CD14-positive monocyte (primary cell): ENCODE data around the gene HLA-DMB. TPM values are rescaled to one million over a fixed set of nuclear protein-coding genes. Genes with fewer than 3 reads are reported as not detected.

Experiments used
- DNase-seq, 3 donors: peaks; one replicate each; pipeline ENCODE4 v3.0.0-alpha.2; 2011 to 2022
- H2AFZ ChIP-seq: 2 replicates; pipeline ENCODE4 v1.6.0; 2012; ENCODE audit warnings: mild to moderate bottlenecking, low read depth, low read length, inconsistent platforms; ENCODE audit not compliant: insufficient read depth, poor library complexity, severe bottlenecking
- H3K27ac ChIP-seq, 2 donors: 1 replicate in 1 of 2; 2 replicates in 1 of 2; pipeline ENCODE4 v1.5.1; 2012 to 2013; ENCODE audit warnings: low read length in 2 of 2, control low read depth in 1 of 2, inconsistent platforms in 1 of 2, low read depth in 1 of 2, mild to moderate bottlenecking in 1 of 2
- H3K27me3 ChIP-seq, 2 donors: one replicate each; pipeline versions ENCODE4 v1.6.0 to v1.6.1; 2011 to 2013; ENCODE audit warnings: low read length in 2 of 2; ENCODE audit not compliant: control insufficient read depth in 2 of 2, insufficient read depth in 2 of 2
- H3K36me3 ChIP-seq, 2 donors: replicated peaks in 1 of 2; 1 replicate in 1 of 2; 2 replicates in 1 of 2; pipeline versions ENCODE4 v1.5.1 to v1.6.1; 2012 to 2013; ENCODE audit warnings: low read length in 2 of 2, control low read depth in 1 of 2, inconsistent platforms in 1 of 2, mild to moderate bottlenecking in 1 of 2; ENCODE audit not compliant: insufficient read depth in 2 of 2, control insufficient read depth in 1 of 2
- H3K4me1 ChIP-seq, 2 donors: 1 replicate in 1 of 2; 2 replicates in 1 of 2; pipeline versions ENCODE4 v1.5.1 to v1.6.1; 2012 to 2013; ENCODE audit warnings: low read length in 2 of 2, control low read depth in 1 of 2, inconsistent platforms in 1 of 2, mild to moderate bottlenecking in 1 of 2, moderate library complexity in 1 of 2; ENCODE audit not compliant: insufficient read depth in 2 of 2, control insufficient read depth in 1 of 2
- H3K4me2 ChIP-seq: replicated peaks from 2 replicates; pipeline ENCODE3; 2012; ENCODE audit warnings: low read length, moderate library complexity, mild to moderate bottlenecking; ENCODE audit not compliant: poor library complexity, severe bottlenecking; ENCODE audit errors: extremely low read depth
- H3K4me3 ChIP-seq, 3 experiments: fragments of 200-600 bp in 1 of 3; sonication (generic) in 1 of 3; replicated peaks in 1 of 3; 1 replicate in 2 of 3; 2 replicates in 1 of 3; pipeline ENCODE4 v1.5.1; 2011 to 2013; ENCODE audit warnings: low read length in 3 of 3, mild to moderate bottlenecking in 3 of 3, control low read depth in 2 of 3, low read depth in 2 of 3, inconsistent platforms in 1 of 3, moderate library complexity in 1 of 3
- H3K79me2 ChIP-seq: 2 replicates; pipeline ENCODE4 v1.6.0; 2012; ENCODE audit warnings: mild to moderate bottlenecking, control low read depth, inconsistent platforms, low read length, moderate library complexity; ENCODE audit not compliant: insufficient read depth
- H3K9ac ChIP-seq: 2 replicates; pipeline ENCODE4 v1.6.0; 2017; ENCODE audit warnings: low read length, mild to moderate bottlenecking; ENCODE audit not compliant: insufficient read depth, poor library complexity, severe bottlenecking
- H3K9me3 ChIP-seq, 2 donors: replicated peaks in 1 of 2; 1 replicate in 1 of 2; 2 replicates in 1 of 2; pipeline versions ENCODE4 v1.5.1 to v1.6.1; 2012 to 2013; ENCODE audit warnings: low read length in 2 of 2, control low read depth in 1 of 2; ENCODE audit not compliant: control insufficient read depth in 1 of 2, insufficient read depth in 1 of 2
- H4K20me1 ChIP-seq: 2 replicates; pipeline ENCODE4 v1.6.0; 2012; ENCODE audit warnings: mild to moderate bottlenecking, low read length, control low read depth, moderate library complexity; ENCODE audit not compliant: insufficient read depth
- H3K27ac Mint-ChIP-seq, 7 donors: one replicate each; pipeline ENCODE4 v1.8.0; 2020; ENCODE audit warnings: mild to moderate bottlenecking in 7 of 7, mixed read lengths in 7 of 7, moderate library complexity in 6 of 7, inconsistent platforms in 2 of 7
- H3K27me3 Mint-ChIP-seq, 3 donors: one replicate each; pipeline ENCODE4 v1.8.0; 2021 to 2022; ENCODE audit warnings: low read depth in 3 of 3, mild to moderate bottlenecking in 3 of 3, mixed read lengths in 3 of 3, moderate library complexity in 3 of 3, inconsistent platforms in 1 of 3
- H3K36me3 Mint-ChIP-seq, 2 donors: one replicate each; pipeline ENCODE4 v1.8.0; 2020; ENCODE audit warnings: mixed read lengths in 2 of 2, inconsistent platforms in 1 of 2, mild to moderate bottlenecking in 1 of 2
- H3K4me1 Mint-ChIP-seq: one replicate; pipeline ENCODE4 v1.8.0; 2020; ENCODE audit warnings: mild to moderate bottlenecking, mixed read lengths
- H3K4me3 Mint-ChIP-seq, 2 donors: one replicate each; pipeline ENCODE4 v1.8.0; 2020; ENCODE audit warnings: mild to moderate bottlenecking in 2 of 2, mixed read lengths in 2 of 2, moderate library complexity in 1 of 2
- H3K9me3 Mint-ChIP-seq, 7 donors: one replicate each; pipeline ENCODE4 v1.8.0; 2020 to 2022; ENCODE audit warnings: mixed read lengths in 7 of 7, mild to moderate bottlenecking in 6 of 7, moderate library complexity in 6 of 7, inconsistent platforms in 2 of 7
- WGBS: methylation state at CpG from one replicate; pipeline ENCODE4 v1.1.5; 2013; ENCODE audit warnings: missing lambda C conversion rate; ENCODE audit not compliant: insufficient coverage; 5-methylcytosine and 5-hydroxymethylcytosine counted together
- intact Hi-C, 2 donors: fragments of 100-400 bp; cut with micrococcal nuclease; formaldehyde crosslinking; loops; one replicate each; pipeline versions ENCODE4 v1.15.0 to v1.15.1; 2023
- polyA plus RNA-seq, 3 donors: library from polyadenylated mRNA; depleted of rRNA in 1 of 3; unstranded in 2 of 3; stranded (reverse) in 1 of 3; fragments of 300-500 nt in 2 of 3; fragments of >200 nt in 1 of 3; fragmentation: Illumina TruSeq in 2 of 3; gene quantifications; 1 replicate in 2 of 3; 2 replicates in 1 of 3; pipeline ENCODE4 v1.2.3, GENCODE V29; 2012 to 2021
- TF ChIP-seq, protein P1 (sequence below): fragments of 200-600 bp; IDR thresholded peaks from one replicate; pipeline ENCODE4 v1.8.0; 2022; ENCODE audit warnings: antibody characterized with exemption, mild to moderate bottlenecking

The HLA-DMB gene
- polyA plus RNA-seq, 3 donors, result 510 to 924 (median 726) TPM

DNA sequence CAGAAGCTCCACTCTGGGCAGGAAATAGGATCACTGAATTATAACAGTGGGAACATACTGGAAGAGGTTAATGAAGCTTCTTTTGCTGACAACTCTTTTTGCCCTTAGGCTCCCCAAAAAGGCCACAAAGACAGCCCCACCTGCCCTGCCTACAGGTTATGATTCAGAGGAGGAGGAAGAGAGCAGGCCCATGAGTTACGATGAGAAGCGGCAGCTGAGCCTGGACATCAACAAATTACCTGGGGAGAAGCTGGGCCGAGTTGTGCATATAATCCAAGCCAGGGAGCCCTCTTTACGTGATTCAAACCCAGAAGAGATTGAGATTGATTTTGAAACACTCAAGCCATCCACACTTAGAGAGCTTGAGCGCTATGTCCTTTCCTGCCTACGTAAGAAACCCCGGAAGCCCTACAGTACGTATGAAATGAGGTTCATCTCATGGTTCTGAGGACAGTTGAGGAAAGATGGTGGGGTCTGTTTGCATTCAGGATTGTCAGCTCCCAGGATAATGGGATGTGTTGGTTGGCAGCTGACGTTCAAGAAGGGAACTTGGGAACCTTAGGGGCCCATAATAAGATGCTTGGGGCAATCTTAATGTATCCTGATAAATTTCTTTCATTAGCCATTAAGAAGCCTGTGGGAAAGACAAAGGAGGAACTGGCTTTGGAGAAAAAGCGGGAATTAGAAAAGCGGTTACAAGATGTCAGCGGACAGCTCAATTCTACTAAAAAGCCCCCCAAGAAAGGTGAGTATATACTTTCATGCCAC is 39.1 kb upstream of the HLA-DMB start:
- H3K36me3 ChIP-seq, result peaks cover 72 to 82% of the 10 kb centered on the region in 2 donors
- no peak overlapping the region for H3K9ac ChIP-seq
- no peak overlapping the region for H3K4me2 ChIP-seq
- peaks cover 46% of the 10 kb centered on the region for H3K79me2 ChIP-seq
- H3K36me3 Mint-ChIP-seq, result peaks cover 71 to 78% of the 10 kb centered on the region in 2 donors
- no peaks in the 10 kb centered on the region for H3K27me3 Mint-ChIP-seq
- peaks cover 52% of the 10 kb centered on the region for H3K4me1 Mint-ChIP-seq
- H4K20me1 ChIP-seq, result peaks cover 99% of the 10 kb centered on the region
- no peak overlapping the region for H2AFZ ChIP-seq
- no peak for DNase-seq
- no peak overlapping the region for H3K4me3 Mint-ChIP-seq
- no peaks in the 10 kb centered on the region for H3K27me3 ChIP-seq
- peak overlapping the region in 1 of 2 donors; percentile 4 for H3K27ac ChIP-seq
- intact Hi-C loops, result no loop called here
- WGBS, result 80% methylated on average over 1 of the region's 12 CpGs
- no peaks in the 10 kb centered on the region for H3K9me3 ChIP-seq
- H3K27ac Mint-ChIP-seq, result peak overlapping the region in 3 of 7 donors; percentile 14 to 43 (median 38)
- H3K4me1 ChIP-seq, result peaks cover 21 to 36% of the 10 kb centered on the region in 2 donors
- TF ChIP-seq, protein P1, sequence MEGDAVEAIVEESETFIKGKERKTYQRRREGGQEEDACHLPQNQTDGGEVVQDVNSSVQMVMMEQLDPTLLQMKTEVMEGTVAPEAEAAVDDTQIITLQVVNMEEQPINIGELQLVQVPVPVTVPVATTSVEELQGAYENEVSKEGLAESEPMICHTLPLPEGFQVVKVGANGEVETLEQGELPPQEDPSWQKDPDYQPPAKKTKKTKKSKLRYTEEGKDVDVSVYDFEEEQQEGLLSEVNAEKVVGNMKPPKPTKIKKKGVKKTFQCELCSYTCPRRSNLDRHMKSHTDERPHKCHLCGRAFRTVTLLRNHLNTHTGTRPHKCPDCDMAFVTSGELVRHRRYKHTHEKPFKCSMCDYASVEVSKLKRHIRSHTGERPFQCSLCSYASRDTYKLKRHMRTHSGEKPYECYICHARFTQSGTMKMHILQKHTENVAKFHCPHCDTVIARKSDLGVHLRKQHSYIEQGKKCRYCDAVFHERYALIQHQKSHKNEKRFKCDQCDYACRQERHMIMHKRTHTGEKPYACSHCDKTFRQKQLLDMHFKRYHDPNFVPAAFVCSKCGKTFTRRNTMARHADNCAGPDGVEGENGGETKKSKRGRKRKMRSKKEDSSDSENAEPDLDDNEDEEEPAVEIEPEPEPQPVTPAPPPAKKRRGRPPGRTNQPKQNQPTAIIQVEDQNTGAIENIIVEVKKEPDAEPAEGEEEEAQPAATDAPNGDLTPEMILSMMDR, result no peak
- H3K9me3 Mint-ChIP-seq, result no peaks in the 10 kb centered on the region
- H3K4me3 ChIP-seq, result no peak overlapping the region

DNA sequence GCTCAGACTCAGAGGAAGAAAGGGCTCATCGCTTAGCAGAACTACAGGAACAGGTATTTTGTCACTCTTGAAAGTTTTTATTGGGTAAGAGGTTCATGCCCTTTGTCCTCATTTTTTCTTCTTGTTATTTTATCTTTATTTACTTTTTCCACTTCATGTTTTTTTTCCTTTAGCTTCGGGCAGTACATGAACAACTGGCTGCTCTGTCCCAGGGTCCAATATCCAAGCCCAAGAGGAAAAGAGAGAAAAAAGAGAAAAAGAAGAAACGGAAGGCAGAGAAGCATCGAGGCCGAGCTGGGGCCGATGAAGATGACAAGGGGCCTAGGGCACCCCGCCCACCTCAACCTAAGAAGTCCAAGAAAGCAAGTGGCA is 37.1 kb upstream of the HLA-DMB start:
- H3K4me3 Mint-ChIP-seq, result no peak overlapping the region
- TF ChIP-seq, protein P1, result no peak
- peaks cover 30 to 45% of the 10 kb centered on the region in 2 donors for H3K4me1 ChIP-seq
- H3K27ac Mint-ChIP-seq, result peak overlapping the region in 4 of 7 donors; percentile 3 to 78 (median 67)
- peaks cover 66% of the 10 kb centered on the region for H3K79me2 ChIP-seq
- WGBS, result 78% methylated on average over 5 of the region's 7 CpGs
- H3K9me3 Mint-ChIP-seq, result peaks cover 0 to 2% (median 0%) of the 10 kb centered on the region in 7 donors
- DNase-seq, result no peak
- peak overlapping the region in 1 of 2 donors; percentile 26 for H3K27ac ChIP-seq
- H3K9ac ChIP-seq, result no peak overlapping the region
- H3K4me3 ChIP-seq, result no peak overlapping the region
- H2AFZ ChIP-seq, result no peak overlapping the region
- H3K36me3 Mint-ChIP-seq, result peaks cover 89 to 98% of the 10 kb centered on the region in 2 donors
- intact Hi-C loops, result no loop called here
- H3K4me2 ChIP-seq, result no peak overlapping the region
- H3K4me1 Mint-ChIP-seq, result peaks cover 60% of the 10 kb centered on the region
- no peaks in the 10 kb centered on the region for H3K9me3 ChIP-seq
- peaks cover 100% of the 10 kb centered on the region for H4K20me1 ChIP-seq
- H3K36me3 ChIP-seq, result peaks cover 79 to 87% of the 10 kb centered on the region in 2 donors
- H3K27me3 ChIP-seq, result no peaks in the 10 kb centered on the region
- H3K27me3 Mint-ChIP-seq, result peaks cover 0 to 3% (median 0%) of the 10 kb centered on the region in 3 donors
